Heart right ventricle (tissue), 16 donors: Measurements from ENCODE around the gene NRXN3. TPM values are rescaled to one million over a fixed set of nuclear protein-coding genes. Genes with fewer than 3 reads are reported as not detected.
"Not testable (repeated sequence)": the region's sequence is repeated elsewhere in the genome, so short reads cannot be mapped to it uniquely, and the experiment has no call there.

Experiments
- ATAC-seq, 8 donors: fragments of 200-7000 bp; cut with Tn5 transposase; one replicate each; pipeline ENCODE4 v1.9.1; 2020; ENCODE audit warnings: mild to moderate bottlenecking in 8 of 8, moderate library complexity in 8 of 8, moderate number of reproducible peaks in 1 of 8
- DNase-seq, 2 donors: peaks; one replicate each; pipeline ENCODE4 v3.0.0-alpha.2; 2020
- H3K27ac ChIP-seq, 10 donors: fragments of 200-600 bp; sonication (generic) in 2 of 10; one replicate each; pipeline versions ENCODE4 v1.5.0 to v1.8.0; 2020 to 2022; ENCODE audit warnings: mild to moderate bottlenecking in 3 of 10
- H3K27me3 ChIP-seq, 7 donors: fragments of 200-600 bp; one replicate each; pipeline ENCODE4 v1.8.0; 2021 to 2022; ENCODE audit warnings: mild to moderate bottlenecking in 2 of 7
- H3K36me3 ChIP-seq, 9 donors: fragments of 200-600 bp; sonication (generic) in 1 of 9; one replicate each; pipeline versions ENCODE4 v1.5.0 to v1.8.0; 2020 to 2022; ENCODE audit warnings: mild to moderate bottlenecking in 2 of 9
- H3K4me1 ChIP-seq, 9 donors: fragments of 200-600 bp; sonication (generic) in 1 of 9; one replicate each; pipeline versions ENCODE4 v1.5.0 to v1.8.0; 2020 to 2022; ENCODE audit warnings: mild to moderate bottlenecking in 4 of 9
- H3K4me3 ChIP-seq, 10 donors: fragments of 200-600 bp; sonication (generic) in 2 of 10; one replicate each; pipeline versions ENCODE4 v1.5.0 to v1.8.0; 2020 to 2022; ENCODE audit warnings: mild to moderate bottlenecking in 7 of 10, moderate library complexity in 2 of 10
- H3K9me3 ChIP-seq, 11 donors: fragments of 200-600 bp in 10 of 11; sonication (generic) in 2 of 11; one replicate each; pipeline versions ENCODE4 v1.5.0 to v1.8.0; 2013 to 2022; ENCODE audit warnings: mild to moderate bottlenecking in 2 of 11, control low read depth in 1 of 11, moderate library complexity in 1 of 11
- WGBS, 2 donors: extraction: QIAGEN DNeasy Blood & Tissue Kit; methylation state at CpG; one replicate each; pipeline ENCODE4 v1.1.7; 2013; ENCODE audit warnings: inconsistent platforms in 1 of 2; 5-methylcytosine and 5-hydroxymethylcytosine counted together
- intact Hi-C, 10 donors: fragments of 100-400 bp; cut with DNase I; formaldehyde crosslinking; loops; one replicate each; pipeline versions ENCODE4 v1.11.1 to v1.14.2; 2022
- polyA plus RNA-seq, 2 donors: library from polyadenylated mRNA; stranded (reverse); fragments of 200-250 nt; gene quantifications; one replicate each; pipeline ENCODE4 v1.2.3, GENCODE V29; 2013
- total RNA-seq, 10 donors: library from RNA; stranded (reverse); fragmentation: NEBNext Ultra II Directional in 3 of 10; extraction: Animal tissue kit (Norgen Biotek cat#: 25700) in 3 of 10; gene quantifications; one replicate each; pipeline versions ENCODE4 v1.2.1 to v1.2.4, GENCODE V29; 2021 to 2023
- TF ChIP-seq, protein P1 (sequence below), 9 donors: fragments of 200-600 bp; sonication (generic) in 2 of 9; IDR thresholded peaks; one replicate each; pipeline versions ENCODE4 v1.5.0 to v1.8.0; 2021 to 2022; ENCODE audit warnings: antibody characterized with exemption in 9 of 9, mild to moderate bottlenecking in 5 of 9, moderate library complexity in 1 of 9
- donor health status: Arrhythmogenic right ventricular cardiomyopathy.
- donor health status: ischemic (EF 13 %, LVEDD 7.1; RV severe dilation, severe dysfunction).
- donor health status: healthy with polysubstance abuse.
- donor health status: DM: no; HTN: yes; CAD: no.
- donor health status: DM: no; HTN: no; CAD: no.
- donor health status: ischemic (EF 25% LVEDD 6.9; RV normal size, moderate dysfunction).
- donor health status: ischemic (EF 25% LVEDD 5.7; RV mildly dilated, moderate dysfunction).
- donor health status: healthy.
- donor health status: DM: yes; HTN: yes; CAD: no.
- donor health status: Ischemic cardiomyopathy.
- donor health status: ischemic (EF 35%, LVEDD 5.7; RV mildly dilated, moderate dysfunction).
- donor health status: nonischemic (EF 11% LVEDD 7.7; RV severe dilation, severe dysfunction).
- donor health status: DM: yes; HTN: yes; CAD: no.
- donor health status: PGD.
- donor health status: ischemic (EF 29% LVEDD 5.4; RV normal size, mild dysfunction).
- donor health status: nonischemic (EF 23%, LVEDD 6.1; RV moderate dilation, normal function).

The NRXN3 gene
- total and polyA plus RNA-seq, 12 donors = 0.23 to 1.8 (median 0.87) TPM

DNA sequence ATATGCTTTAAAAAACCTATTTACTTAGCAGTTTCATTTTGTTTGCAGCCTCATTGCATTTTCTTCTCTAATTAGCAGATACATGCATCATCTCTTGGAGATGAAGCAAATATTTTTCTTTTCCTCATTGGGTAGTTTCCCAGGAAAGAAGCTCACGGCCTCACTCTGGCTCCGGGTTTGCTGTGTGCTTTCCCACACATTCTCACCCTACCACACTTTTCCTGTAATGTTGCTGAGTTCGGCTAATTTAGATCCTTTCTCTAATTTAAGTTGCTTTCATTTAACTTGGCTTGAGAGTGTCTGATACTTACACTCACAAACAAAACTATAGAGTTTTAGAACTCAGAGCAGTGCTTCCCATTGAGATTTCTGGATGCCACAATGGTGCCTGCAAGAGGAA is 928.2 kb downstream of the NRXN3 start:
- H3K9me3 ChIP-seq = no peaks in the 10 kb centered on the region
- 47 to 51% methylated on average over 3 of the region's 3 CpGs for WGBS, 2 donors
- intact Hi-C loops = no loop called here

DNA sequence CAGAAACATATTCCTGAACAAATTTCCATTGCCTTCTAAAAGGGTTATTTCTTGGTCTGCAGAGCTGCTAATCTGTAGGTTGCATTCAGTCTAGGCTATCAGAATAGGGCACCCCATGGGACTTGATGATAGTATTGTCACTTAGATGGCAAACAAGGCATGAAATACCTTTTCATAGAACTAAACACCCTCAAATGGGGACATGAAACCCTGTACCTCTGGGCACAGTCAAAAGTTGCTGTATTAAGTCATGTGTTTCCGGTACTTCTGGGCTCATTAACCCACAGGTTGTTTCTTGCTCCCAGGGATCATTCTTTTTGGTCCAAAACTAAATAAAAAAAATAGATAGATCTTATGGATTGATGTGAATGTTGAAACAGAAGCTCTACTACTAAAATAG is 930.4 kb downstream of the NRXN3 start:
- intact Hi-C loops = no loop called here
- H3K27ac ChIP-seq = no peak overlapping the region
- 91 to 97% methylated on average over 1 of the region's 1 CpG for WGBS, 2 donors

More for the DNA sequence above, 928.2 kb downstream of the NRXN3 start:
- Histone ChIP-seq H3K27ac (no peak overlapping the region), H3K27me3 (peaks cover 0 to 6% (median 0%) of the 10 kb centered on the region in 7 donors), H3K4me1 (no peaks in the 10 kb centered on the region), H3K4me3 (no peak overlapping the region), H3K36me3 (no peaks in the 10 kb centered on the region)
- TF ChIP-seq, protein P1, sequence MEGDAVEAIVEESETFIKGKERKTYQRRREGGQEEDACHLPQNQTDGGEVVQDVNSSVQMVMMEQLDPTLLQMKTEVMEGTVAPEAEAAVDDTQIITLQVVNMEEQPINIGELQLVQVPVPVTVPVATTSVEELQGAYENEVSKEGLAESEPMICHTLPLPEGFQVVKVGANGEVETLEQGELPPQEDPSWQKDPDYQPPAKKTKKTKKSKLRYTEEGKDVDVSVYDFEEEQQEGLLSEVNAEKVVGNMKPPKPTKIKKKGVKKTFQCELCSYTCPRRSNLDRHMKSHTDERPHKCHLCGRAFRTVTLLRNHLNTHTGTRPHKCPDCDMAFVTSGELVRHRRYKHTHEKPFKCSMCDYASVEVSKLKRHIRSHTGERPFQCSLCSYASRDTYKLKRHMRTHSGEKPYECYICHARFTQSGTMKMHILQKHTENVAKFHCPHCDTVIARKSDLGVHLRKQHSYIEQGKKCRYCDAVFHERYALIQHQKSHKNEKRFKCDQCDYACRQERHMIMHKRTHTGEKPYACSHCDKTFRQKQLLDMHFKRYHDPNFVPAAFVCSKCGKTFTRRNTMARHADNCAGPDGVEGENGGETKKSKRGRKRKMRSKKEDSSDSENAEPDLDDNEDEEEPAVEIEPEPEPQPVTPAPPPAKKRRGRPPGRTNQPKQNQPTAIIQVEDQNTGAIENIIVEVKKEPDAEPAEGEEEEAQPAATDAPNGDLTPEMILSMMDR (IDR thresholded peaks at IDR 0.05) = no peak
- DNase-seq (no peak), ATAC-seq (no peak)

GRCh38 chr14:79101388-79101787 is 931.2 kb downstream of the NRXN3 start:
- H3K9me3 ChIP-seq = no peaks in the 10 kb centered on the region
- DNase-seq = no peak
- no peaks in the 10 kb centered on the region for H3K4me1 ChIP-seq
- H3K36me3 ChIP-seq = no peaks in the 10 kb centered on the region
- intact Hi-C loops = no loop called here
- no peak for ATAC-seq
- 73 to 80% methylated on average over 6 of the region's 6 CpGs for WGBS, 2 donors
- peaks cover 0 to 6% (median 0%) of the 10 kb centered on the region in 7 donors for H3K27me3 ChIP-seq
- H3K27ac ChIP-seq = no peak overlapping the region
- no peak overlapping the region for H3K4me3 ChIP-seq
- TF ChIP-seq, protein P1 (IDR thresholded peaks at IDR 0.05) = no peak

More for the DNA sequence above, 930.4 kb downstream of the NRXN3 start:
- ATAC-seq (no peak), DNase-seq (no peak)
- no peaks in the 10 kb centered on the region for H3K4me1 ChIP-seq
- H3K4me3 ChIP-seq = no peak overlapping the region
- no peaks in the 10 kb centered on the region for H3K9me3 ChIP-seq
- TF ChIP-seq, protein P1 (IDR thresholded peaks at IDR 0.05) = no peak
- H3K27me3 ChIP-seq = peaks cover 0 to 6% (median 0%) of the 10 kb centered on the region in 7 donors
- no peaks in the 10 kb centered on the region for H3K36me3 ChIP-seq

- Histone ChIP-seq H3K9me3 (no peaks in the 10 kb centered on the region), H3K4me1 (no peaks in the 10 kb centered on the region), H3K36me3 (no peaks in the 10 kb centered on the region), H3K27me3 (no peaks in the 10 kb centered on the region), H3K4me3 (no peak overlapping the region), H3K27ac (no peak overlapping the region)
- ATAC-seq (no peak), DNase-seq (no peak)
- TF ChIP-seq, protein P1 (IDR thresholded peaks at IDR 0.05) = no peak
- intact Hi-C loops = no loop called here
- 55 to 60% methylated on average over 2 of the region's 2 CpGs for WGBS, 2 donors
These were observed 933.6 kb downstream of the NRXN3 start for GRCh38 chr14:79103764-79104163.

DNA sequence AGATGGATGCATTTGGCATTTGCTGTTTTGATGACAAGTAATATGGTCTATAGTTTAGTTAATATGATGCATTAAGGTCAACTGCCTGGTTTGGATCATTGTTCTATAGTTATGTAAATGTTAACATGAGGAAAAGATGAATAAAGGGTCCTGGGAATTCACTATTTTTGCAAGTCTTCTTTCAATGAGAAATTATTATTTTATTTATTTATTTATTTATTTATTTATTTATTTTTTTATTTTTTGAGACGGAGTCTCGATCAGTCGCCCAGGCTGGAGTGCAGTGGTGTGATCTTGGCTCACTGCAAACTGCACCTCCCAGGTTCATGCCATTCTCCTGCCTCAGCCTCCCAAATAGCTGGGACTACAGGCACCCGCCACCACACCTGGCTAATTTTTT is 940.4 kb downstream of the NRXN3 start:
- H3K36me3 ChIP-seq, H3K27ac ChIP-seq, H3K27me3 ChIP-seq, H3K4me1 ChIP-seq, DNase-seq, H3K9me3 ChIP-seq, intact Hi-C loops, ATAC-seq, H3K4me3 ChIP-seq: not testable (repeated sequence)
- WGBS, 2 donors = 48 to 64% methylated on average over 4 of the region's 4 CpGs
